CD4-positive, alpha-beta T cell treated with Interleukin-4 for 4 hours (primary cell): ENCODE results near the gene ATXN7L1.
A peak's percentile ranks its signal among the peaks of the same experiment; 100 is the strongest.
"Not testable (repeated sequence)": the region's sequence is repeated elsewhere in the genome, so short reads cannot be mapped to it uniquely, and the experiment has no call there.

ENCODE experiments used
- DNase-seq: peaks from one replicate; pipeline ENCODE4 v3.0.0-alpha.2; 2020

ATXN7L1 gene

DNA sequence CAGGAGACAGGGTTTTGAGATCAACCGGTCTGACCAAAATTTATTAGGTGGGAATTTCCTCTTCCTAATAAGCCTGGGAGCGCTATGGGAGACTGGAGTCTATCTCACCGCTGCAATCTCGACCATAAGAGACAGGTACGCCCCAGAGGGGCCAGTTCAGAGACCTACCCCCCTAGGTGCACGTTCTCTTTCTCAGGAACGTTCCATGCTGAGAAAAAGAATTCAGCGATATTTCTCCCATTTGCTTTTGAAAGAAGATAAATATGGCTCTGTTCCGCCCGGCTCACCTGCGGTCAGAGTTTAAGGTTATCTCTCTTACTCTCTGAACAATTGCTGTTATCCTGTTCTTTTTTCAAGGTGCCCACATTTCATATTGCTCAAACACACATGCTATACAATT is 179.2 kb downstream of the ATXN7L1 start:
- DNase-seq, result not testable (repeated sequence)

DNA sequence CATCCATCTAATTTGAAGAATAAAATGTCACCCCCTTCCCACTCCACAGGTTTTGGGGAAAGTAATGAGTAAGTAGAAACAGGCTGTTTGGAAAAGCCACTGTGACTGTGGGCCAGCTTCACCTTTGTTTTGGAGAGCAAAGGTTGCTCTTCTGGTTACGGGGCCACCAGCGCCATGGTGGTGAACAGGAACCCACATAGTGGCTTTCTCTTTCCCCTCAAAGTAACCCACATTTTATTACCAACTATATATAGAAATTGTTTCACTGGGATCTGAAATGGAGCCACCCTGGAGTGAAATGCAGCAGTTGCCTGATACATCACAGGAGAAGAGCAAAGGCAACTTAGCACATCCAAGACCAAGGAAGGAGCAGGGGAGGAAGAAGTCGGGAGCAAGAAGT is 182.8 kb downstream of the ATXN7L1 start:
- no peak for DNase-seq

DNA sequence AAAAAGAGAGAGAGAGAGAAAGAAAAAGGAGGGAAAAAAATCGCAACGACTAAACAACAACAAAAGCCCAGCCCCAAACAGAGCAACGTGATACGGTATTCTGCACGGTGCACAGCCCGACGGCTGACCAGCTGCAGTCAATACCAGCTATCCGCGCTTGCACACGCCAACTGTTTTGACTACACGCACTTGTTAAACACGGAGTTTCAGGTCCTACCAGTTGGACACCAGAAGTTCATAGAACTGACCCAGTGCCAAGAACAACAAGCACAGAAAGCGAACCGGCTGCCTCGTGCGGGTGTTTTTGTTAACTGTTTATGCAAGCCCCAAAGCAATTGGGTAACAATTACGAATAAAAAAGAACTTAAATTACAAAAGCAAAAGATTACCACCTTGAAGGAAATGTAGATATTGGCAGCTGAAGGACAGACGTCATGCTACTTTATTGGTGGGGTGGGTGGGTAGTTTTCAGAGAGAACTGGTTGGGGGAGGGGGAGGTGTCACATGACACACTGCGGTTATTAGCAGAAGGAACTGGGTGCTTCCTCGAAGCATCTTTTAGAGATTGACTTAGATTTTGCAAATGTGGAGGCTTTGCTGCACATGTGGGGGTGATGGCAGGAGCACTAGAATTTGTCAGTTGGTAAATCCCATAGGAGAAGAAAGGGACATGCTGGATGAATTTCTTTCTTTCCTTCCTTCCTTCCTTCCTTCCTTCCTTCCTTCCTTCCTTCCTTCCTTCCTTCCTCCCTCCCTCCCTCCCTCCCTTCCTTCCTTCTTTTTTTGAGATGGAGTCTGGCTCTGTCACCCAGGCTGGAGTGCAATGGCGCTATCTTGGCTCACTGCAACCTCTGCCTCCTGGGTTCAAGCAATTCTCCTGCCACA is 184.5 kb downstream of the ATXN7L1 start:
- DNase-seq, result peak; percentile 83

DNA sequence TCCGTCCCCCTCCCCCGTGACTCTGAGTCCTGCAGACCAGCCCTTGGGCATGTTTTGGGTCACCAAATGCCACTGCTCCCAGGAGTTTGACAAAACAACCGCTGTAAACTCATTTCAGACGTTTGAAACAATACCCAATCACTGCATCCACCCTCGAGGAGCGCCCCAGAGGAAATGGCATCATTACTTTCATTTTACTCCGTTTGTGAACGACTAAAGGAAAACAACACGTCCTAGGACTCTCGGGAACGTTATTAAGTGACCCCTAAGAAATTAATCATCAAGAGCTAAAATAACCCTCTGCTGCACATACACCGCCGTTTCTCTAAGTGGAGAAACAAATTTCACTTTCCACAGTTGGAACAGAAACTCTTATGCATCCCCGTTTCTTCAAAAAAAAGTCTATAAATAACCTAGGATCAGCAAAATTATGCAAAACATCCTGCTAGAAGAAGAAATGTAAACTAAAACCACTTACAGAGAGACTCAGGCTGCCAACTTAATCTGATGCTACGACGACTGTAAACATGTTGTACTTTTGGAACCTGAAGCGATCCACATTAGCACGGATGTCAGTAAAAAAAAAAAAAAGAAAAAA is 185.2 kb downstream of the ATXN7L1 start:
- peak; percentile 68 for DNase-seq

DNA sequence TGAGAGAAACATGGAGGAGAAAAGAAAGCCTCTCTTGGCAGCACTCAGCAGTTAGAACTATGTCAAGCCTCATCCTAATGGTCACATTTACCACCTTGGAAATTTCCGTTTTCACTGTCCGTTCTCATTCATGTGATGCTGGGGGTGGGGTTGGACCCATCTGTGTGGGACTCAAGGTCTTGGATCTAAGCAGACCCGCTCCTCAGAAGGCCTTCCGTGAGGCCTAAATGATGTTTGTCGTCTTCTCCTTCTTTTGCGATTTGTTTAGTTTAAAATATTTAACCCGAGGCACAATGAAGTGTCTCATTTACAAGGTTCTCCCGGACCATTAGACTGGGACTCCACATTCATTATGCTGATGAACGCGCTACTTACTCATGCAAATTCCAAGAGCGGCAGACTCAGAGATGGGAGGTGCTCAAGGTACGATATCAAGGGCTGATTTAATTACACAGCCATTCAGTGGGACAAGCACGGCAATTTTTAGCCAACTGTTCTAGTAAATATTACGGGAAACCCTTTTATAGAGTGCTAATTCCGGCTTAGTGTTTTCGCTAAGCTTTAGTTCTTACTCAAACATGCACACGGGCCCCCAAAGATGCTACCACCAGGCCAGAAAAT is 186.0 kb downstream of the ATXN7L1 start:
- no peak for DNase-seq

DNA sequence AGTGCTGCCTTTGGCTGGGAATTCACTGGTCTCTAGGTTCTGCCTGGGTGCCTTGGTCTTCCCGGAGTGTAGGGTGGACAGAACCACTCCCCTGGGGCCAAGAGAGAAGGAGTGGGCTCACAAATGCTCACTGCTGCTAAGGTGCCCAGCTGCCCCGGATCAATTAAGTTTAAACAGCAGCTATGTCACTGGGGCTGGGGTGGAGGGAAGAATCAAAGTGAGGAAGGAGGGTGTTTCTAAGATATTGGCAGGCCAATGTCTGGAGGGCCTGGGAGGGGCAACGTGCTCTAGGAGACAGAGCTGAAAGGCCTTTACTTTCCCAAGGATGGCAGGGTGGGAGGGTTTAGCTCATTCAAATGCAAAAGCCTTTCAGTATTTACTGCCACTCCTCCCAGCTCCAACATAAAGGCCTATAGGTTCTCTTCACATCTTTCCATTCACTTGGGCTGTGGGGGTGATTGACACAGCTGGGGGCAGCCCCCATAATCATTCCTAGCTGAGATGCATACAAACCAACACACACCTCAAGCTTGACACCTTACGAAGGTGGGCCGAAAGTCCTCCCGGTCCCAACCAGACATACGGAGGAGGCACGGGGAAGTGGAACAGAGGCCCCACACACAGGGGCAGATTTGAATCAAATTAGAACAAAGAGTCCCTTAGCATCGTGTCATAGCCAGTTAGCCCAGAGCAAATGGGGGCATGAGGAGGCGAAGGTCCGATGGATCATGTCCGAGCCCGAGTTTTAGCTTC is 187.2 kb downstream of the ATXN7L1 start:
- no peak for DNase-seq

DNA sequence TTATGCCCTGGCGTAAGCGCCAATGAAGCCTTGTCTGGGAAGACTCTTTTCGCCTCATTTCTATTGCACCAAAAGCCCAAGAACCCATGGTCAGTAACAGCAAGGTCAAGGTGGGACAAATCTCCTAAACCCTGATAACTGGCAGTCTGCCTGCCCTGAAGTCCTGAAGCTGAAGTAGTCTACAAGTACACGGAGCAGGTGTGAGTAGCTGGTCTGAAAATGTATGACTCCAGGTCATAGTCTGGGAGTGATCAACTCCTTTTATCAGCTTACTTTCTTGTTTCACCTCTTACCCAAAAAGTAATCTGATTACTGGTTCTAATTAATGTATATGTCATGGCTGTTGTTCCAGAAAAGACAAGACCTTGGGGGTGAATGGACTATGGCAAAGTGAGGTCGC is 187.8 kb downstream of the ATXN7L1 start:
- no peak for DNase-seq

DNA sequence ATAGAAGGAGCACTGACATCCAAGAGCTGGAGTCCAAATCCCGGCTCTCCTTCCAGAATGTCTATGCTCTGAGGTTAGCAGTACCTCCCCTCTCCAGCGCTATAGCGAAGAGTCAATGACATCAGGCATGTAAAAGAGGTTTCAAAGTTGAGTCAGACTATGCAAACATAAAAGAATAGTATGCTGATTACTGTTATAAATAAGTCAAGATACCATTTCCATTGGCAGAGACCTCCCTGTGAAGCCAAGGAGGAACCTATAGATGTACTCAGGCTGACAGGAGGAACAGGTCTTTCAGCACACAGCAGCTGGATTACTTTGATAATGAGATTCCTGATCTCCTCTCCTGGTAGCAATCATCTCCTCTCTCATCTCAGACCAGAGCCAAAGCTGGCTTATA is 191.2 kb downstream of the ATXN7L1 start:
- DNase-seq, result no peak

DNA sequence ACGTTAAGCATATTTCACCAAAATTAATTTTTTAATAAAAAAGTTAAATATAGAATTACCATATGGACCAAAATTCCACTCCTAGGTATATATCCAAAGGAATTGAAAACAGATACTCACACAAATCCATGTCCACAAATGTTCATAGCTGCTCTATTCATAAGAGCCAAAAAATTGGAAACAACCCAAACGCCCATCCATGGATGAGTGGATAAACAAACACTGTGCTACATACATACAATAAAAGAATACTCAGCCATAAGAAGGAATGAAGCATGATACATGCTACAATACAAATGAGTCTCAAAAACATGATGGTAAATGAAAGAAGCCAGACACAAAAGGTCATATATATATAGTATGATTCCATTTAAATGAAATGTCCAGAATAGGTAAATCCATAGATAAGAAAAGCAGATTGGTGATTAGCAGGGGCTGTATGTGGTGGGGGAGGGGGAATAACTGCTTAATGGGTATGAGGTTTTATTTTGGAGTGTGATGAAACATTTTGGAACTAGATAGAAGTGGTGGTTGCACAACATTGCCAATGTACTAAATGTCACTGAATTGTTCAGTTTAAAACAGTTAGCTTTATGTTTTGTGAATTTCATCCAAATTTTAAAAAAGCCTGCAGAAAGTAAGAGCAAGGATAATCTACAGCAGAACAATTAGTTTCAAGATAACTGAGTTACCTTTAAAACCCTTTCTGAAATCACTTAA is 193.9 kb downstream of the ATXN7L1 start:
- DNase-seq, result no peak

DNA sequence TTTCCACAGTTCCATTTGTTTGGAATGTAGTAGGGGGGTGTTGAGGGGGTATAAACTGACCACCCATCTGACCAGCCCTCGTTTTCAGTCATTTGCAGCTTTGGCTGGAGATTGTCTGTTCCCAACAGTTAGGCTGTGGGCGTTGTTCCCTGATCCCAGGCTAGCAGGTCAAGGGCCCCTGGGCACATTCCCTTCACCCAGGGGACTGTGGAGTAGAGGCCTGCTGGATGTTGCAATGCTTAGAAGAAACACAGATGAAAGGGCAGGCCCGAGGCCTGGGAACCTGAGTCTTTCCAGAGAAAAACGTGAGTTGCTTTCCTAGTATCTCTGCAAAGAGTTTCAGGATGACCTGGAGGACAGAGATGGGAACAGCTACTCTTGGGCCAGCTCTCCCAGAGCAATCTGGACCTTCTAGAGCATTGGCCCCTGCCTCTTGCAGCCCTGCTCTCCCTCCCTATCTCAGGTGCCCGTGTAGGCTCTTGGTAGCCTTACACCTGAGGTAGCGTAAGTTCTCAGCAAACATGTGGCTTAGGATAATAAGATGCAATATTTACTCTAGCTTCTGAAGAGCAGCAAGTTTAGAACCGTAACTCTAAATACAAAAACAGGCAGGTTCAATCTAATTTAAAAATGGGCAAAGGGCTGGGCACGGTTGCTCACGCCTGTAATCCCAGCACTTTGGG is 195.8 kb downstream of the ATXN7L1 start:
- no peak for DNase-seq

DNA sequence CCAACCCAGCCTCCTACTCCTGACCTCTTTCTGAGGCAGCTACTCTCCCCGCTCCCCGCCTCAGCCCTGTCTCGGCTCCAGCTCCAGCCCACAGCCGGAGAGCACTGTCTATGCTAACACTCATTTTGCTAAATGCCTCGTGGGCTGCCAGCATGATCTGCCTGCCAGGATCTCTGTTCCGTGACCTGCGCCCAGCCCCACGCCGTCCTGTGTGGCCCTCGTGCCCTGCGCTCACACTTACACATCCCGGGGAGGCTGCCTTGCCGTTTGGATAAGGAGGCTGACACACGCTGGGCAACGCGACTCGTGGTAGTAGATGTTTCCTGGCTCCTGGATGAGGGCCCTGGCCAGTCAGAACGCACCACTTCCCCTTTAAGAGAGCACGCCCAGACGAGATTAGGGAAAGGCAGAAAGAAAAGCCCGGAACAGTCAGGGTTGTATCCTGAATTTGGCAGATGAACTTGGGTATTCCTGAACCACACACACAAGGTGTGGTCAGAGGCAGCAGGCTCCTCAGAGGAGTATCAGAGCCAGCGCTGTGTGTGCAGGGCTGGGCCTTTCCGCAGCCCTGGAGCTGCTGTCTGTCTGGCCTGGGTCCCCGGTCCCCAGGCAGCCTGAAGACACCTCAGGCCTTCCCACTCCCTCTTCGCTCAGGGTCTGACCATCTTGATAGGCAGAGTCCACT is 197.4 kb downstream of the ATXN7L1 start:
- DNase-seq, result no peak

DNA sequence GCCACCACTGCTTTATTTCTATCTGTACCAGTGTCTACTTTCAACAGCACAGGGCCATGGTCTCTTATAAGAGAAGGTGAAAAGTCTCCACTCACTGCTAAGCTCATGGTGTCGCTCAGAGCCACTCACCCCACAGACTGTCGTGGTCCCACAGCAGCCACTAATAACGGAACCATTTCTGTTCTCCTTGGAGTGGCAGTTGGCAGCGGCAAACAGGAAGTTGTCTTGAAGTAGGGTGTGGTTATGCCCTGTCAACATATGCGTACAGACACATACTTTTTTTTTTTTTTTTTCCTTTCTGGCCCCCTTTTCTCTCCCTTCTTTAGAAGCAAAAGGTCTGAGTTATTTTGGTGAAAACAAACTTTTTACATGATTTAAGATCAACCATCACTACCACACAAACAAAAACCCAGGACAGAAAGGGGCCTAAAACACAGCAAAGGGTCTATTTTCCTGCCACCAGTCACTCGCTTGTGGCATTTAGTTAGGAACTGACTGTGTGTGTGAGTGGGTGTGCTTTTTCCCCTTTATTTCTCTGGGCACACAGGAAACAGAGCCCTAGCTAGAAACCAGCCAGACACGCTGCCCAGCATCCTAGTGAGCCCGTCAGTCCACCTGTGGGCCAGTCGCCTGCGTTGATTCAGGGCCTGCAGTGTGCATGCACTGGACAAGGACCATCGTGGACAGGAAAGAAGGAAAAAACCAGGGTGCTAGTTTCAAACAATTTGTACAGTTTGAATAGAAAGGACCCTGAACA is 198.4 kb downstream of the ATXN7L1 start:
- peak; percentile 84 for DNase-seq

DNA sequence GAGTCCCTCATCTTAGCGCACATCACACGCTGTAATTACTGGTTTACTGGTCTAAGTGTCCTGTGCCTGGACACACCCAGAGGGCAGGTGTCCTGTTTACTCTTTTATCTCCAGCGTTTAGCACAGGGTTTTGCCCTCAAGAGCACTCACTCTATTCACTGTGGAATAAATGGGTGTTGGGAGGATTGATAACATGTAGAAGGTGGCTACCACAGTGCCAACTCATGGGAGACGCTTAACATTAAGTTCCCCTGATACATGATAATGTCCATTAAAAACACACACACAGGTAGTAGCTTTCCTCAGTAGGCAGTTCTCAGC is 199.0 kb downstream of the ATXN7L1 start:
- DNase-seq, result no peak

DNA sequence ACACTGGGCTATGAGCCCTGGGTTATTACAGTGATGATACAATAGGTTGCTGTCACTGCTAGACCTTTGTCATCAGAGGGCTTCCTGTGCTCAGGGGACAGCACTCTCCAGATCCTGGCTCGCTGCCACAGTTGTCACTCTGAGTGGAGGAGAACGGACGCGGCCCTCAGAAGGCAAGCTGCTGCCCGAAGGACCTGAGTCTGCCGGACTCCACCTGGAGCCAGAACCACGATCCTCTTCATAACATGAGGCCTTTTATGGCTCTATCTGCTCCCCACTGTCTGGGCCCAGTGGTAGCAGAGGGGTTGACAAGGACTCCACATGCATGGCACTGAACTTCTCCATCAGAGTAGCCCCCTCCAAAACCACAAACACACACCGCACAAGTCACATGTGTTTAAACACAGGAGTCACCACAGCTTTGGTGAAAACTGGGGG is 200.4 kb downstream of the ATXN7L1 start:
- peak; percentile 80 for DNase-seq

DNA sequence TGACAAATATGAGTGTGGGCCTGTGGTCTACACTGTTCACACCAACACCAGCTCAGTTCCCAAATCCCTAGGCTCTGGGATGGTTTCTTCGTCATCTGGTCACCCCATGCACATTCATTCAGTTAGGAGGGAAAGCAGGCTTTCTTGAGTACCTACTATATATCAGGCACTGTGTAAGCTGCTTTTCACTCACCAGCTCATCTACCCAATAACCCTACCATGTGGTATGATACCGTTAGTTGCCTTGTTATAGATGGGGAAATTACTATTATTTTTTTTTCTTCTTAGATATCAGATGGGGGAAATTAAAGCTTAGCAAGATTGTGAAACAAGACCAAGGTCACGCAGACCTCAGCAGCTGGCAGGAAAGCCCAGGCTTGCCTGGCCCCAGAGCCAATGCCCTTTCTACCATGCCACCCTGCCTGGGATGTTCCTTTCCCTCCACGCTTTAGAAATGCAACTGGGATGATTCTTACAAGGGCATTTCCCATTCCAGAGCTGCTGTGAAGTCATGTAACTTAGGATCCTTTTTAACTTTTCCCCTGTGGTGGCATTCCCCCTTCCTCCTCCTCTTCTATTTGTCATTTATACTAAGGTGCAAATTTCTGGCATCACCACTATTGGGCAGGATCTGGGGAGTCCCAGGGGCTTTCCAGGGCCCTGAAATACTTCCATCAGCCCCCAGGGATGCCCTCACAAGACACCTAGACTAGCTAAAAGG is 202.0 kb downstream of the ATXN7L1 start:
- DNase-seq, result no peak

DNA sequence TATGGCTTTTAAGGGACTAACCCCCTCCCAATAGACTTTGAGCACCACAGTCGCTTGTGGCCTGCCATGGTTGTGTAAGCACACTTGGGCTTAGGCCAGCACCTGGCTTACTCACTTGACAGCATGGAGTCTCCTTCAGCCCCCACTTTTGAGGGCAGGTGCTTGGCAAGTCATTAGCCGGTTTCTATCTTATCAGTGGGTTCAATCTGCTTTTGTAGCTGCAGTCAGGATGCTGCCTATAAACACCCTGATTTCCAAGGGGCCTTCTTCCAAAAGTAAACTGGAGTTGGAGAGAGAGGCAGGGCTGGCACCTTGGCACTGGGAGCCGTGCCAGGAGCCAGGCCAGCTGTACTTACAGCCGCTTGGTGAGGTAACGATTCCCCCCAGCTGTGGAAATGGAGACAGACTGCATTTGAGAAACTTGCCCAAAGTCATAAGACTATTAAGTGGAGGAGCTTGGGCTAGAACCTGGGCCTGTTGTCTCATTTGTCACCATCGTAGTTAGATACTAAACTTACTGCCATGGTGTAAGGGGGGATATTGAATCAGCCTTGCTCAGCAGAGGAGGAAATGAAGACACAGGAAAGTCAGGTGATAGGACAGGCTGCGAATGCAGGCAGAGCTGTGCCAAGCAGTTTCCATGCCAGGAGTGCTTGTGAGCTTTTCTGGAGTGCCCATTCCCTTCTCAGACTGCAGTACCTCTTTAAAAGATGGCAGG is 202.9 kb downstream of the ATXN7L1 start:
- DNase-seq, result no peak

DNA sequence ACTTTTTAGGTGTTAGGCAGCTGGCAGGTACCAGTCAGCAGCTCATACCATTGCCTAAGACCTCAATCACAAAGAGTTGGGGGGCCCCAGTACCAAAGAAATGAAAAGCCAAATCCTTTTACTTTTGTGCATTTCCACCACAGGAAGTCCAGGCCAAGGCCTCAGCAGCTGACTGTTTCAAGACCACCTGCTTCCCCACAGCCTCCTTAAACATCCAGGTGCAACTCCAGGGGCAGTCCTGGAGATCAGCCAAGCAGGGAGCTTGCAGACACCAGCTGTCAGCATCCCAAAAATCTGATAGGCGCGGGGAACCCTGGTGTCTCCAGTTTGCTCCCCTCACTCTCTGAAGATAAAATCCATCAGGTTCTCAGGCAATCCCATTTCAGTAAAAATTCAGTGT is 203.6 kb downstream of the ATXN7L1 start:
- DNase-seq, result no peak

DNA sequence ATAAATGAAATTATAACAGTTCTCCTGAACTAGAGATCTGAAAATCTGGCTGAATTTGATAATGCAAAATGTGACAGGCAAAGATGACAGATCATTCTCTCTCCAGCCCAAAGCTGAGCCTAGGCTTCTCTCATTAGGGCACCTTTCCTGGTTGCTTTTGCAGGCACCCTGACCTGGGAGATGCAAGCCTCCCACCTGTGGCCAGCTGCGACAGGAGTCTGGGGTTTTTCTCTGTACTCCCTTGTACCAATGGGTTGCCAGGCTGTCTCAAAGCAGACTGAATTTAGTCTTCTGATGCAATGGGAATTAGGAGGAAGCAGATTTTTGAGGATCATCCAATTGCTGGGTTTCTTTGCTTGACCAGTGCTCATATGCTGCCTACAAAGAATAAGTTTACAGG is 210.1 kb downstream of the ATXN7L1 start:
- no peak for DNase-seq

DNA sequence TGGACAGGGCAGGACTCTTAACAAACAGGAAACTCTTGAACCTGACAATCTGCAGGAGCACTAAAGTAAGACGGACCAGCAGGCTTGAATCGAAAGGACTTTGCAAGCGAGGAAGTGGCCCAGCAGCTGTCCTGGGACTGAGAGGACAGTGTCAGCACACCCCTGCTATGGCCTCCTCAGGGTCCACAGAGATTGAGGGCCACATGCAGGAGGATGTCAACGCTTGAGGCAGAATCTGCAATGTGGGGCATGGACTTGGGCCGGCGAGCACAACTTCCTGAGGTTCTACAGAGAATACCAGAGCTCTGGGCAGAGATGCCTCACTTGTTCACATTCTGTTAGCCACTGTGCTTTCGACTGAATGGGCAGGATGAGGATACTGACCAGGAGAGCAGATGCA is 210.7 kb downstream of the ATXN7L1 start:
- DNase-seq, result no peak
